Fibroblast of skin of abdomen (primary cell): ENCODE data around the gene THY1.

ENCODE experiments used
- DNase-seq: peaks from one replicate; pipeline ENCODE4 v3.0.0-alpha.2; 2013

The THY1 gene

DNA sequence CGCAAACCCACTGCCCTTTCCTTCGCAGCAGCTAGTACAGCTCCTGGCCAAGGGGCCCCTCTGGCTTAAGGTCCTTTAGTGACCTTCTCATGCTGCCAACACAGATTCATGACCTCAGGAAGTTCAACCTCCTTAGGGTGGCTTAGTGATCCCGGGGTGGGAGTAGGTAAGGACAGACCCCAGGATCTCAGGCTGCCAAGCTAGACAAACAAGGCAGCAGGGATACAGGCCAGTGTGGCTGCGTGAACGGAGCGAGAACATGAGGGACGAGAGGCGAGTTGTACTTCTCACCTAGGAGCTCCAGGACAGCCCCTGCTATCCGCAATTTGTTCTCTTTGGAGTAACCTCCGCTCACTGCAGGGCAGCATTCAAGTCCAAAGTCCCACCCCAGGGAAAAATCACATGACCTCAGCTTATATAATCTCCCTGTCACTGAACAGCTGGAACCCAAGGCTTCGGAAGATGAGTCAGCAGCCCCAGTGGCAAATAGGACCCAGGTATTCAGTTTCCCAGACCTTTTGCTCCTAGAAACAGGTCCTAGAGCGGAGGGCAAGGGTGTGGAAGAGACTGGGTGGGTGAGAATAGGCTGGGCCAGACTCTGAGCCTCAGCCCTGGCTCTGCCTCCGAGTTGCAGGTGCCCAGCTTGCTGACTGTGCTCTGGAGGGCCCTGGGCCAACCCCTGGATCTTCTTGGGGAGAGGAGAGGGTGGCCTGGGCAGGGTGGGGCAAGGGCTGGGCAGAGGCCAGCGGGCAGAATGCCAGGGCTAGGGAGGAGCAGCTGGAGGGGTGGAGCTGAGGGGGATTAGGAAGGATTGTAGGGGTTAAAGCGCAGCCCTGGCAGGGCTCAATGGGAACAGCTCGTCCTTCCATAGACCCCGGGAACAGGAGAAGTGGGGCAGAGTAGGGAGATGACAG lies 54.6 kb downstream of the THY1 start:
- no peak for DNase-seq

DNA sequence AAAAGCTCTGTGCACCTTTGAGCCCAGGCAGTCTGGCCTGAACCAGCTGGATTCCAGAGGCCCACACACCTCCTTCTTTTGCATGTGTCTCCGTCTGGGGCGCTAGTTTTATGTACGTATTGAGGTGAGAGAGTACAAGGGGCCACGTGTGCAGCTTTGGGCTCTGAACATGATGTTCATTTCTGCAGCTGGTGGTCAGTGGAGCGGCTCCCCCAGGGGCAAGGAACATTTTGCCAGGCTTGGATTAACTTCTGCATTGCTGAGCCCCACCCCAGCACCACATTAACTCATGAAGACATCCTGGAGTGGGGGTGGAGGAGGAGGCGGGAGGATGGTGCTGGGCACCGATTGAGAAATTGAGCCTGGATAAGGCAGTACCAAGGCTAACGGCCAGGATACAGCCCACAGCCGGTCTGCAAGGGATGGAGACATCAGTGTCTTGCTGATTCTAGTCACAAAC lies 55.3 kb downstream of the THY1 start:
- no peak for DNase-seq
